Adipocyte (in vitro differentiated cells): Measurements from ENCODE around the gene UCHL5.
"Not testable (repeated sequence)": the region's sequence is repeated elsewhere in the genome, so short reads cannot be mapped to it uniquely, and the experiment has no call there.

ENCODE experiments used
- DNase-seq: peaks from one replicate; pipeline ENCODE4 v3.0.0-alpha.2; 2015; ENCODE audit warnings: low read depth
- H3K27me3 ChIP-seq: replicated peaks from 2 replicates; pipeline ENCODE4 v1.7.0; 2013; ENCODE audit warnings: mild to moderate bottlenecking, low read length, moderate library complexity; ENCODE audit not compliant: control insufficient read depth, insufficient read depth
- H3K36me3 ChIP-seq: 2 replicates; pipeline ENCODE4 v1.7.0; 2013; ENCODE audit warnings: low read length, mild to moderate bottlenecking, moderate library complexity; ENCODE audit not compliant: control insufficient read depth, insufficient read depth, severe bottlenecking
- H3K4me1 ChIP-seq: 2 replicates; pipeline ENCODE4 v1.7.0; 2013; ENCODE audit warnings: mild to moderate bottlenecking, low read length, moderate library complexity; ENCODE audit not compliant: control insufficient read depth, insufficient read depth
- H3K4me3 ChIP-seq: 2 replicates; pipeline ENCODE4 v1.7.0; 2013; ENCODE audit warnings: mild to moderate bottlenecking, low read length, moderate library complexity
- H3K9ac ChIP-seq: 2 replicates; pipeline ENCODE4 v1.7.0; 2013; ENCODE audit warnings: mild to moderate bottlenecking, low read length, moderate library complexity
- H3K9me3 ChIP-seq: 2 replicates; pipeline ENCODE4 v1.7.0; 2013; ENCODE audit warnings: mild to moderate bottlenecking, low read length, moderate library complexity; ENCODE audit not compliant: control insufficient read depth

Gene UCHL5

DNA sequence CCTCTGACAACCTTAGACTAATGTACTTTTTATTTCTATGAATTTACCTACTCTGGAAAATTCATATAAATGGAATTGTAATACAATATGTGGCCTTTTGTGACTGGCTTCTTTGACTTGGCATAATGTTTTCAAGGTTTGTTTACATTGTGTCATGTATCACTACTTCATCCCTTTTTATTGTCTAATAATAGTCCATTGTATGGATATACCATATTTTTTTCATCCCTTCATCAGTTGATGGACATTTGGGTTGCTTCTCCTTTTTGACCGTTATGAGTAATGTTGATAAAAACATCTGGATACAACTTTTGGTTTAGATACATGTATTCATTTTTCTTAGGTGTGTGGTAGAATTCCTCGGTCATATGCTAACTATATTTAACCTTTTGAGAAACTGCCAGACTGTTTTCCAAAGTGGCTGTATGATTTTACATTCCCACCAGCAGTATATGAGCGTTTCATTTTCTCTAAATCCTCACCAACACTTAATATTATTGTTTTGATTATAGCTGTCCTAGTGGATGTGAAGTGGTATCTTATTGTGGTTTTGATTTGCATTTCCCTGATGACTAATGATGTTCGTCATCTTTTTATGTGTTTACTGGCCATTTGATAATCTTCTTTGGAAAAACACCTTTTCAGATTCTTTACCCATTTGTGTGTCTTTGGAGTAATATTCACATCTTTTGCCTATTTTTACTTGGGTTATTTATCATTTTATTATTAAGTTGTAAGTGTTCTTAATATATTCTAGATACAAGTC is 3.7 kb upstream of the UCHL5 start:
- H3K36me3 ChIP-seq, result no peaks in the 10 kb centered on the region
- H3K4me1 ChIP-seq, result peaks cover 14% of the 10 kb centered on the region
- no peak overlapping the region for H3K4me3 ChIP-seq
- no peak for DNase-seq
- no peaks in the 10 kb centered on the region for H3K27me3 ChIP-seq
- no peak overlapping the region for H3K9ac ChIP-seq
- H3K9me3 ChIP-seq, result no peaks in the 10 kb centered on the region

- Histone ChIP-seq H3K4me1 (peaks cover 26% of the 10 kb centered on the region), H3K4me3 (peak overlapping the region; percentile 91), H3K9me3 (no peaks in the 10 kb centered on the region), H3K9ac (peak overlapping the region; percentile 99), H3K36me3 (no peaks in the 10 kb centered on the region), H3K27me3 (no peaks in the 10 kb centered on the region)
- peak; percentile 58 for DNase-seq
Measured at GRCh38 chr1:193060938-193061337, 1.8 kb upstream of the UCHL5 start.

GRCh38 chr1:193060406-193060805 is 1.2 kb upstream of the UCHL5 start:
- DNase-seq, result peak; percentile 42
- no peaks in the 10 kb centered on the region for H3K27me3 ChIP-seq
- H3K9me3 ChIP-seq, result no peaks in the 10 kb centered on the region
- H3K4me1 ChIP-seq, result peaks cover 26% of the 10 kb centered on the region
- H3K9ac ChIP-seq, result peak overlapping the region; percentile 99
- peak overlapping the region; percentile 91 for H3K4me3 ChIP-seq
- H3K36me3 ChIP-seq, result no peaks in the 10 kb centered on the region

DNA sequence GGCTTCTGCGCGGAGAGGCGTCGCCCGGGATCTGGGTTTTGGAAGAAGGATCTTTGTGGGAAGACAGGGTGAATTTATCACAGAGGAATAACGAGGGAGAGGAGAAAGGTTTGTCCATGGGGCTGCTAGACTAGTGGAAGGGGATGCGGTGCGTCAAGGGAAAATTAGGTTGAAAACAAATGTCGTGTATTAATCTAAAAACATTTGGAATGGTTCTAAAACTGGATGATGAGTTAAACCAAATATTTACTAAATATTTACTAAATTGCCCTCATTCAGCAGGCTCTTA is 899 bp upstream of the UCHL5 start:
- Histone ChIP-seq H3K9me3 (no peaks in the 10 kb centered on the region), H3K4me1 (peaks cover 26% of the 10 kb centered on the region), H3K9ac (peak overlapping the region; percentile 99), H3K4me3 (peak overlapping the region; percentile 91), H3K27me3 (no peaks in the 10 kb centered on the region), H3K36me3 (no peaks in the 10 kb centered on the region)
- DNase-seq, result no peak

DNA sequence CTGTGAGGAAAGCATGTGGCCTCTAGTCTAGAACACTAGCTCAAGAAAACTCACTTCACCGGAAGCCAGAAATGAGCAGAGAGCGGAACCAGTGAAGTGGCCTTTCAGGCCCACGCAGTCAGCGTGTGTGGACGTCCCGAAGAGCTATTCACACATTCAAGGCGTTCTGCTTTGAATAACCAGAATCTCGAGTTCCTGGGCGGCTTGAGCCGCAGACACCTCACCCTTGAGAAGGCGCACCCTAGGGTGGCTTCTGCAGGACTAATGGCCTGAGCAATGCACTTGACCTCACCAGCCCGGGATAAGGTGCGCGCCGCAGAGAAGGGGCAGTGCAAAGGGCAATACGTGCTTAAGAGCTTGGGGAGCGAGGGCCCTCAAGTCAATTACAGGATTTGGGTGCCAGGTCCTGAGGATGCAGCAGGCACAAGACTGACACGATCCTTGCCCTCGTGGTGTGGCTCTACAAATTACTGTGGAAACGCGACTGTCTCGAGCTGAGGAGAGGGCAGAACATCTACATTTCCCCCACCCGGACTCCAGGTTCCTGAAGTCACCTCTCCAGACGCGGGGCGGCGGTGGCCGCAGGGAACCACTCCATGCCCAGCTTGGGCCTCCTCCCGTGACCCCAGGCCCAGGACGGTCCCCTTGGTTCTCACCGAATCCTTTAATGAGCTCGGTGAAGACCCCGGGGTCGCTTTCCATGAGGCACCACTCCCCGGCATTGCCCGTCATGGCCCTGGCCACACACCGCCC is 455 bp downstream of the UCHL5 start:
- peaks cover 26% of the 10 kb centered on the region for H3K4me1 ChIP-seq
- DNase-seq, result peak; percentile 68
- H3K4me3 ChIP-seq, result peak overlapping the region; percentile 91
- no peaks in the 10 kb centered on the region for H3K27me3 ChIP-seq
- H3K9me3 ChIP-seq, result no peaks in the 10 kb centered on the region
- peak overlapping the region; percentile 99 for H3K9ac ChIP-seq
- no peaks in the 10 kb centered on the region for H3K36me3 ChIP-seq

DNA sequence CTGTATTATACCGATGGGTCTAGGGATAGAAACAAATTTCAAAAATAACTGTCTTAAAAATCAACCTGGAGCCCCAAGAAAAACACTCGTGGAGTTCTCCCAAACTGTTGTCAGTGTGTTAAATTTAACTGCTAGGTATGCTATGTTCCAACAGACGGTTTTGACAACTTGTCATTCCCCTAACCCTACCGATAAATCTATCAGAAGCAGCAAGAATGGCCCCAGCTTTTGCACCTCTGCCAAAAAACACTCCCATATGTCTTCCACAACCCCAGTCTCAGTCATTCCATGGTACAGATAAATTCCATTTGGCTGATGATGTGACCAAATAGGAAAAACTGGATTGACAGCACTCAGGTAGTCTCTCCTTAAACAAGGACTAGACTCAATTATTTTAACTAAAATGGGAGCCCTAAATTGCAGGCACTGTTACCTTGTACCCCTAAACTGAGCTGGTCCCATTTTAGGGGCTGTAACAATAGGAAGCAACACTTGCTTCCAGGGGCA is 4.9 kb downstream of the UCHL5 start:
- H3K36me3 ChIP-seq, result peaks cover 19% of the 10 kb centered on the region
- H3K9me3 ChIP-seq, result no peaks in the 10 kb centered on the region
- H3K4me1 ChIP-seq, result peaks cover 14% of the 10 kb centered on the region
- no peaks in the 10 kb centered on the region for H3K27me3 ChIP-seq
- no peak for DNase-seq
- H3K9ac ChIP-seq, result no peak overlapping the region
- H3K4me3 ChIP-seq, result no peak overlapping the region

GRCh38 chr1:193048913-193049312 is 10.2 kb downstream of the UCHL5 start:
- not testable (repeated sequence) for DNase-seq

GRCh38 chr1:193042766-193043691 is 16.1 kb downstream of the UCHL5 start:
- no peak for DNase-seq
- no peaks in the 10 kb centered on the region for H3K27me3 ChIP-seq
- no peaks in the 10 kb centered on the region for H3K9me3 ChIP-seq
- no peak overlapping the region for H3K4me3 ChIP-seq
- no peak overlapping the region for H3K9ac ChIP-seq
- peaks cover 42% of the 10 kb centered on the region for H3K36me3 ChIP-seq
- no peaks in the 10 kb centered on the region for H3K4me1 ChIP-seq

More at GRCh38 chr1:193048913-193049312, 10.2 kb downstream of the UCHL5 start:
- H3K4me1 ChIP-seq, H3K9ac ChIP-seq, H3K27me3 ChIP-seq, H3K4me3 ChIP-seq, H3K9me3 ChIP-seq: not testable (repeated sequence)
- peaks cover 57% of the 10 kb centered on the region for H3K36me3 ChIP-seq

- Histone ChIP-seq H3K9me3 (no peaks in the 10 kb centered on the region), H3K9ac (no peak overlapping the region), H3K27me3 (no peaks in the 10 kb centered on the region), H3K4me3 (no peak overlapping the region), H3K4me1 (no peaks in the 10 kb centered on the region), H3K36me3 (peaks cover 26% of the 10 kb centered on the region)
- no peak for DNase-seq
Measured at GRCh38 chr1:193040011-193040410, 19.1 kb downstream of the UCHL5 start.

- no peak for DNase-seq
- Histone ChIP-seq H3K27me3 (no peaks in the 10 kb centered on the region), H3K4me1 (no peaks in the 10 kb centered on the region), H3K4me3 (no peak overlapping the region), H3K9ac (no peak overlapping the region), H3K9me3 (no peaks in the 10 kb centered on the region), H3K36me3 (peaks cover 5% of the 10 kb centered on the region)
Measured at GRCh38 chr1:193036337-193037047, 22.7 kb downstream of the UCHL5 start.
